ENCODE results near the gene CRAT.

The CRAT gene

GRCh38 chr9:129108805-129109536, 1.6 kb downstream of the CRAT start:
- DNase-seq: peak; percentile 63

- DNase-seq: no peak
Observed at GRCh38 chr9:129108083-129108804, 2.3 kb downstream of the CRAT start.

DNA sequence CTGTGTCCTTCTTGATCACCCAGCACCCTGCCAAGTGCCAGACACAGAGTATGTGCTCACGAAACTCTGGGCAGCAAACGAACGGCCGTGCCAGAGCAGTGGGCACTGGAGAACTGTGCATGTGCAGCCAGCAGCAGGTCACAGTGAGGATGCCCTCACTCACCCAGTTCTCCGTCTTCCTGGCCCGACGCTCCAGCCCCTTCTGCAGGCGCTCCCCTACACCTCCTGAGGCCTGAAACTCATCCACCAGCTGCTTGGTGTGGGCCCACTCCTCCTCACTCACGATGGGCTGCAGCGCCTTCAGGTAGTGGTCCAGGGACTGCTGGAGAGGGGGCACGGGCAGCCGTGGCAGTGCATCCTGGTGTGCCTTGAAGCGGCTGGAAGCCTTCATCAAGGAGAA, 2.9 kb downstream of the CRAT start:
- no peak for DNase-seq

GRCh38 chr9:129105857-129106694, 4.5 kb downstream of the CRAT start:
- DNase-seq: no peak

GRCh38 chr9:129104051-129104450, 6.5 kb downstream of the CRAT start:
- DNase-seq: no peak

GRCh38 chr9:129103595-129103965, 7.0 kb downstream of the CRAT start:
- DNase-seq: no peak

- DNase-seq: peak; percentile 72
Observed at GRCh38 chr9:129102791-129103594, 7.6 kb downstream of the CRAT start.

DNA sequence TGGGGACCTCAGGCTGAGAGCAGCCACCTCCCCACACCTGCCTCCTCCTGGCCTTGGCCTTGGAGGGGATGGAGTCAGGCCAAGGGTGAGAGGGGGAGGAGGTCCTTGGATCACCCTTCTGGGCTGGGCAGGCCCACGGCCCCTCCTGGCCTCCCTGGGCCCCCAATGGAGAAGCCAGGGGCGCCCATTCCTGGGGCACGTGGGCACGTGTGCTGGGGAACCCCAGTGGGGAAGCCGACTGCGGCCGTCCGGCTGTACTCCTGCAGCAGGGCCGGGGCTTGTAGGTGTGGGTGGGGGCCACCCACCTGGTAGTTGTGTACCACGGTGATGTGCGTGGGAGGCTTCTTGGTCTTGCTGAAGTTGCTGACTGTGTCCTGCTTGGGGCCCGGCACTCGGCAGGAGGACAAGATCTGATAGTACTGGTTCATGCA, 8.5 kb downstream of the CRAT start:
- DNase-seq: no peak

DNA sequence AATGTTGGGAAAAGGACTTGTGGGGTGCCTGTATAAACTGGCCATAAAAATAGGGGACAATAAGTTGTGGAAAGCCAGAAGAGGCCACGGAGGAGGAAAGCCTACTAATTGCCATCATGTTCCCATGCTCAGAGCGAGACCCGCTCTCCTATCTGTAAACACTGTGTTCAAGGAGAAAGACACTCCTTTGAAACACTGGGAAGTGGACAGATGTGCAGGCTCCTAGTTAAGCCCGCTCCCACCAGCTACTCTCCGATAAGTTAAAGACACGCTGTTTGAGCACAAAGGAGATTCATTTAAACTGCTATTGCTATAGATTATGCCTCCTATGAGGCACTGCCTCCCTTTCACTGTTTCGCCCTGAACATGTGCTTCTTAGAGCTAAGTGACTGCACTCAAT, 9.3 kb downstream of the CRAT start:
- DNase-seq: no peak

DNA sequence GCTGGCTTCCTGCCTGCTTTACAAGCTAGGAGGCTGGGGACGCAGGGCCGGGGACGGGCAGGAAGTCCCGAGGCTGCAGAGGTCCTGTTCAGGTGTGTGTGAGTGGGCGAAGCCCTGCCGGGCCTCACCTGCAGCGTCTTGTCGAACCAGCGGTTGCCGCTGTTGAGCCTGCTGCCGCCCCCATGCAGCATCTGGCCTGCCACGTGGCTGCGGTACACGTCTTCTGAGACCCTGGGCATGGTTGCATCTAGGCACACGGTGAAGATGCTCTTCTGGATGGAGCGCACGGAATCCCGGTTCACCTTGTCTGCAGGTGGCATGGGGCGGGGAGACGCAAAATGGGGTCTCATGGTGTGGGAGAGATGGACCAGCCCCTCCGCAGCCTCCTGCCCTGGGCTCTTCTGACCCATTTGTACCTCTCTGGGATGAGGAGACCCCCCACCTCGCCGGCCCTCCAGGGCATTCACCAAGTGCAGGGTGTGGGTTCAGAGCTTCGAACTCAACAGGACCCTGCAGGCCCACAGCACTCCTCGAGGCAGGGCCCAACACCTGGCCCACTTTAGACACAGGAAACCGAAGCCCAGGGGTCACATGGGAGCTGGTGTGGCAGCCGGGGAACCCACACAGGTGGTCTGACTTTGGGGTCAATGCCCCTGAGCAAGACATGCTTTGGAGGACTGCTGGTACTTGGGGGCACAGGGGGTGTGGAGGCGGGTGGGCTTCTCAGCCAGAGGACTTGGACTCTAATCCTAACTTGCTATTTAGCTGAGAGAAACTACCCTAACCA, 10.0 kb downstream of the CRAT start:
- peak; percentile 70 for DNase-seq

DNA sequence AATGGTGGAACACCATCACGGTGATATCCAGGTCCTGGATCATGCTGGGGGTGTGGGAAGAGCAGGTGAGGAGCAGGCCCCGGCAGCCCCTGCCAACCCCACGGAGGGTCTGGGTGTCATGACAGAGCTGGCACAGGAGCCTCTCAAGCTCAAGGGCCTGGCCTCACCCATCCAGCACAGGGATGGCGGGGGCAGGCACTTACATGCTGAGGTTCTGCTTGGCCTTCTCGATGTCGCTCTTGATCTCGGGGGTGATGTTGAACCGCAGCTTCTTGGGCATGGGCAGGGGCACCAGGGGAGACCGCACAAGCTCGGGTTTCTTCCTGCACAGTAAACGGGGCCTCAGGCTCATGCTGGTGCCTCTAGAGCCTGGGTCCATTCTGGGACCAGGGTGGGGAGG, 12.3 kb downstream of the CRAT start:
- no peak for DNase-seq

- DNase-seq: no peak
Observed at GRCh38 chr9:129097671-129098306, 12.8 kb downstream of the CRAT start.

DNA sequence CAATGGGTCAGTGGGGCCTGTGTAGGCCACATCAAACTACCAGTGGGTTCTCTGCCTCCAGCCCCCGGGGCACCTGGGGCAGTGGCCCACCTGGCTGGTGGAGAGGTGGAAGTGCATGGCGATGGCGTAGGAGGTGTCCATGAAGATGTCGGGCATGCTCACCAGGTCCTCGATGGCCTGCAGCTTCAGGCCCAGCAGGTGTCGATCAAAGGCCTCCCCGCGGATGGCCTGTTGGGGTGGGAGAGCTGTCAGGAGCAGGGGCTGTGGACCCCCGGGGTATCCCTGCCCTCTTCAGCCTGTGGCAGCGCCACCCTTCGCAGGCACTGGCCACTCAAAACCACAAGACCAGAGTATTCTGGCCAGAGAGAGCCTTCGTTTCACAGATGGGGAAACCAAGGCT, 14.7 kb downstream of the CRAT start:
- DNase-seq: no peak

DNA sequence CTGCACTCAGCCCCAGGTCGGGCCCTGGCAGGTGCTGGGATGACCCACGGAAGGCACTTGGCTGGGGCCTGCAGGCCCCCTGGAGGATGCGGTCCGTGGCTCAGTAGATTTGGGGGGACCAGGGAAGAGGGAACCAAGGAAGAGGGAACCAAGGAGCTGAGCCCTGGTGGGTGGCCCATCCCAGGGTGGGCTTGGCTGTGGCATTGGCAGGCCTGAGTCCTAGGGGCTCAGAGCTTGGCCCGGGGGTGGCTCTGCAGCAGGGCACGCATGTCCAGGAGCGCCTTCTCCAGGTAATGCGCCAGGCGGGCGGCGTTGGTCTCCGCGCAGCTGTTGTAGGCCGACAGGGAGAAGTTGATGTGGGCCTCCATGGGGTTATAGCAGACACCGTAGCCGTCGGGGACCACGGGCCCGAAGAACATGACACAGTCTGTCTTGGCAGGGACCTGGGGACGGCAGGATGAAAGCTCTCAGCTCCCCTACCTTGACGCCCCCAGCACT, 15.4 kb downstream of the CRAT start:
- DNase-seq: no peak

DNA sequence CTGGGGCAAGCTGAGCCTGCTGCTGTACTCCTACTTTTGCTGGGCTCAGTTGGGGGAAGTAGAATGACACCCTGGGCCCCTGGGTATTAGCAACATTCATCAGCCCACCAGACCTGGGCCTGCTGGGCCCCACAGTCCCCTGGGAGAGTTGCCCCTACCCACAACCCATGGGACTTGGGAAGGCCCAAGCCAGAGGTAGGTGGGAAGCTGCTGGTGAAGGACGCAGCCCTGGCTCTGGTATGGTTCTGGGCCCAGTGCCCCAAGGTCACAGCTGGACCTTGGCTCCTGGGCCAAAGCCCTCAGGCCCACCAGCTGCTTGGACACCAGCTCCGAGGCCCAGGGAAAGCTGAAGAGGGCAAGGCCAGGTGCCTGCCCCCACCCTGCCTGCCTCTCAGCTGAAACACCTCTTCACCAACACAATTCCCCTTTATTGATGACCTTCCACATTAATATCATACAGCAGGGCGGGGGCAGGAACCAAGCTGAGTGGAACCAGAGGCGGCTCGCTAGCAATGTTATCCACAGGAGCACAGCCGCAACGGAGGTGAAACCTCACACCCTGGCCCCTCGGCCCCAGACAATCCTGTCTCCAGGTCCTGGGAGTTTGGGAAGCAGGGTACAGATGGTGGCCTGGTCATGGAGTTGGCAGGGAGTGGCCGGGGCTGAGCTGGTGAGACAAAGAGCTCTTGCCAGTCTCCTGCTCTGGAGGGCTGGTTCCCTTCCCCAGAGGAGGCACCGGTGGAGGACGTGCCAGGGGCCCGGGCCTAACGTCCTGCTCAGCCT, 16.0 kb downstream of the CRAT start:
- DNase-seq: no peak

GRCh38 chr9:129093602-129094386, 16.8 kb downstream of the CRAT start:
- DNase-seq: no peak

DNA sequence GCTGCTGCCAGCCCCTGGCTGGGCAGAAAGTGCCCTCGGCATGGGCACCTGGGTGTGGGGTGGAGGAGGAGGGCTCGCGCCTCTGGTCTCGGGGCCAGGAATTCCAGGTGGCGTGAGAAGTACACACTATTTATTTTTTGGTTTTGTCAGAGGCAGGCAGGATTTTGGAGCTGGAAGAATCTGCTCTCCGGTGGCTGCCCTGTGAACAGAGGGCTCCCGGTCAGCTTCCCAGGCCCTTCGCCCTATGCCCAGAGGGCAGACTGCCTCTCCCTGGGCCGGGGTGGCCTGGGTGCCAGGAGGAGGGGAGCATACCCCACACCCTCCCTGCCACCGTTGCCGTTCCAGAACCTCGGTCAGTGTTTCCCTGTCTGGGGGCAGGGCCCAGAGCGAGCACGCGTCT, 21.3 kb downstream of the CRAT start:
- no peak for DNase-seq

GRCh38 chr9:129084087-129084486, 26.5 kb downstream of the CRAT start:
- no peak for DNase-seq

DNA sequence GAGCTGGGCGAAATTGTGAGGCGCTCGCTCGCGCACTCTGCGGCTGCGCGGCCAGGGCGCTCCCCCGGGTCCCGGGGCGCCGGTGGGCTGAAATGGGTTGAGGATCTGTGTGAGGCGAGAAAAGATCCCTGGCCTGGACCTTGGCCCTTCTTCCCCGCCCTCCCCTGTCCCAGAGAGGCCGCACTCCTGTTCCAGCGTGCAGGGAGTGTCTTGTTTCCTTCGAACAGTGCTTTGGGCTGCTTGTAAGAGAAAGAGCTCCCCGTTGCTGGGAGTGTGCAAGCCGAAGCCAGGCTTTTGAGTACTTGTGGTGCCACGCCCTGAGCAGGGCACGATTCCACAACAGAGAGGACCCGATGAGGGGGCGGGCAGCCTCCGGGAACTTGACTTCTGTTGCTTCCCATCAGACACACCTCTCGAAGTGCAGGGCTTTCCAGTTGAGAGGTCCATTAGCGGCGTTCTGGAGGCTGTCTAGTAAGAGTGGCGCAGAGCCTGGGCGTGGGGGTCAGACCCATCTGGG, 29.1 kb downstream of the CRAT start:
- no peak for DNase-seq

Measured in NCI-H69 (cell line).